Measurements from ENCODE around the gene GLOD5. TPM values are rescaled to one million over a fixed set of nuclear protein-coding genes. Genes with fewer than 3 reads are reported as not detected.

GLOD5 gene
- total and polyA plus RNA-seq, 9 of the 15 experiments (the other 6 are each of a cell fraction or from before 2014, with no cell fraction given) = 0.27 to 4.4 (median 2.2) TPM

DNA sequence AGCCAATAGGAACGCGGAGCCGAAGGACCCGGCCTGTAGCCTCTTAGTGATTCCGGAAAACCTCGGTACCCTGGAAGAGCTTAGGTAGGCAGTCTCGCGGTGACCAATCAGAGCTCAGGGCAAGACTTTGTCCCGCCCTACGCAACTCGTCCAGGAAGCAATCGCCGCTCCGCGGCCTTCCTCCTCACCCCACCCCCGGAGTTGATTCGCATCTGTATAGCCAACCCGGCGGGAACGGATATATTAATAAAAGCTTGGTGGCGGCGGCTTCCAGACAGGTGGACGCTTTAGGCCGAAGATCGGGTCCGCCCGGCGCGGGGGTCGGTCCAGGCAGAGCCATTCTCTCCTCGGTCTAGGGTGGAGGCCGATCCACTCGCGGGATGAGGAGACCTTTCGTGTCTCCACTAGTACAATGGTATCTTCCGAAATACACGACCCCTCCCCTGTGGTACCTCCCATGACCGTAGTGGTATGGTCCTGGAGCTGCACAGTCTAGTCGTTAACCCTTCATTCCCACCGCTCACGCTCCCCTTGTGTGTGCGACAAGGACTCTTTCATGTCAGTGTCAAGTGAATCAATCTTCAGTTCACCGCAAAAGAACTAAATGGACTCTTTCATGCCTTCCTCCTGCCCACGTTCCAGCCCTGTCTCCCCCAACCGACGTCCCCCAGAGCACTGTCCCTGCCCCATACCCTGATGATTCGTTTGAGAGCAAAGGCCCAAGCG is 24.2 kb upstream of the GLOD5 start (continued):
- TF ChIP-seq, protein P1, sequence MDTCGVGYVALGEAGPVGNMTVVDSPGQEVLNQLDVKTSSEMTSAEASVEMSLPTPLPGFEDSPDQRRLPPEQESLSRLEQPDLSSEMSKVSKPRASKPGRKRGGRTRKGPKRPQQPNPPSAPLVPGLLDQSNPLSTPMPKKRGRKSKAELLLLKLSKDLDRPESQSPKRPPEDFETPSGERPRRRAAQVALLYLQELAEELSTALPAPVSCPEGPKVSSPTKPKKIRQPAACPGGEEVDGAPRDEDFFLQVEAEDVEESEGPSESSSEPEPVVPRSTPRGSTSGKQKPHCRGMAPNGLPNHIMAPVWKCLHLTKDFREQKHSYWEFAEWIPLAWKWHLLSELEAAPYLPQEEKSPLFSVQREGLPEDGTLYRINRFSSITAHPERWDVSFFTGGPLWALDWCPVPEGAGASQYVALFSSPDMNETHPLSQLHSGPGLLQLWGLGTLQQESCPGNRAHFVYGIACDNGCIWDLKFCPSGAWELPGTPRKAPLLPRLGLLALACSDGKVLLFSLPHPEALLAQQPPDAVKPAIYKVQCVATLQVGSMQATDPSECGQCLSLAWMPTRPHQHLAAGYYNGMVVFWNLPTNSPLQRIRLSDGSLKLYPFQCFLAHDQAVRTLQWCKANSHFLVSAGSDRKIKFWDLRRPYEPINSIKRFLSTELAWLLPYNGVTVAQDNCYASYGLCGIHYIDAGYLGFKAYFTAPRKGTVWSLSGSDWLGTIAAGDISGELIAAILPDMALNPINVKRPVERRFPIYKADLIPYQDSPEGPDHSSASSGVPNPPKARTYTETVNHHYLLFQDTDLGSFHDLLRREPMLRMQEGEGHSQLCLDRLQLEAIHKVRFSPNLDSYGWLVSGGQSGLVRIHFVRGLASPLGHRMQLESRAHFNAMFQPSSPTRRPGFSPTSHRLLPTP (IDR thresholded peaks at IDR 0.05; ENCODE audit: borderline replicate concordance, extremely low read depth, insufficient read length) = no peak
- TF ChIP-seq, protein P2, sequence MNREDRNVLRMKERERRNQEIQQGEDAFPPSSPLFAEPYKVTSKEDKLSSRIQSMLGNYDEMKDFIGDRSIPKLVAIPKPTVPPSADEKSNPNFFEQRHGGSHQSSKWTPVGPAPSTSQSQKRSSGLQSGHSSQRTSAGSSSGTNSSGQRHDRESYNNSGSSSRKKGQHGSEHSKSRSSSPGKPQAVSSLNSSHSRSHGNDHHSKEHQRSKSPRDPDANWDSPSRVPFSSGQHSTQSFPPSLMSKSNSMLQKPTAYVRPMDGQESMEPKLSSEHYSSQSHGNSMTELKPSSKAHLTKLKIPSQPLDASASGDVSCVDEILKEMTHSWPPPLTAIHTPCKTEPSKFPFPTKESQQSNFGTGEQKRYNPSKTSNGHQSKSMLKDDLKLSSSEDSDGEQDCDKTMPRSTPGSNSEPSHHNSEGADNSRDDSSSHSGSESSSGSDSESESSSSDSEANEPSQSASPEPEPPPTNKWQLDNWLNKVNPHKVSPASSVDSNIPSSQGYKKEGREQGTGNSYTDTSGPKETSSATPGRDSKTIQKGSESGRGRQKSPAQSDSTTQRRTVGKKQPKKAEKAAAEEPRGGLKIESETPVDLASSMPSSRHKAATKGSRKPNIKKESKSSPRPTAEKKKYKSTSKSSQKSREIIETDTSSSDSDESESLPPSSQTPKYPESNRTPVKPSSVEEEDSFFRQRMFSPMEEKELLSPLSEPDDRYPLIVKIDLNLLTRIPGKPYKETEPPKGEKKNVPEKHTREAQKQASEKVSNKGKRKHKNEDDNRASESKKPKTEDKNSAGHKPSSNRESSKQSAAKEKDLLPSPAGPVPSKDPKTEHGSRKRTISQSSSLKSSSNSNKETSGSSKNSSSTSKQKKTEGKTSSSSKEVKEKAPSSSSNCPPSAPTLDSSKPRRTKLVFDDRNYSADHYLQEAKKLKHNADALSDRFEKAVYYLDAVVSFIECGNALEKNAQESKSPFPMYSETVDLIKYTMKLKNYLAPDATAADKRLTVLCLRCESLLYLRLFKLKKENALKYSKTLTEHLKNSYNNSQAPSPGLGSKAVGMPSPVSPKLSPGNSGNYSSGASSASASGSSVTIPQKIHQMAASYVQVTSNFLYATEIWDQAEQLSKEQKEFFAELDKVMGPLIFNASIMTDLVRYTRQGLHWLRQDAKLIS (CRISPR knock-in tag; IDR thresholded peaks at IDR 0.05) = 0 out of 2 replicates have a peak, but pooled peaks have one; percentile 39
- TF ChIP-seq, protein P3, sequence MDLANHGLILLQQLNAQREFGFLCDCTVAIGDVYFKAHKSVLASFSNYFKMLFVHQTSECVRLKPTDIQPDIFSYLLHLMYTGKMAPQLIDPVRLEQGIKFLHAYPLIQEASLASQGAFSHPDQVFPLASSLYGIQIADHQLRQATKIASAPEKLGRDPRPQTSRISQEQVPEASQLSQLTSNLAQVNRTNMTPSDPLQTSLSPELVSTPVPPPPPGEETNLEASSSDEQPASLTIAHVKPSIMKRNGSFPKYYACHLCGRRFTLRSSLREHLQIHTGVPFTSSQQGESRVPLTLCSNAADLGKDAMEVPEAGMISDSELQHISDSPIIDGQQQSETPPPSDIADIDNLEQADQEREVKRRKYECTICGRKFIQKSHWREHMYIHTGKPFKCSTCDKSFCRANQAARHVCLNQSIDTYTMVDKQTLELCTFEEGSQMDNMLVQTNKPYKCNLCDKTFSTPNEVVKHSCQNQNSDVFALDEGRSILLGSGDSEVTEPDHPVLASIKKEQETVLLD (IDR thresholded peaks at IDR 0.05) = peak; percentile 32; the same call in 1 of the 2 replicates
- TF ChIP-seq KLF16 (IDR thresholded peaks at IDR 0.05) = no peak
- peak; percentile 18 for TF ChIP-seq NEUROD1 (IDR thresholded peaks at IDR 0.05; ENCODE audit: borderline replicate concordance, low read depth, low read length, partially characterized antibody)
- no peak for TF ChIP-seq CCAR2 (IDR thresholded peaks at IDR 0.05; ENCODE audit: low read depth, low read length)
- TF ChIP-seq SMARCA5 (IDR thresholded peaks at IDR 0.05) = no peak
- peak; percentile 83 for TF ChIP-seq EP400 (IDR thresholded peaks at IDR 0.05)
- peak; percentile 10; the same call in 1 of the 2 replicates for TF ChIP-seq SIN3B (IDR thresholded peaks at IDR 0.05; ENCODE audit: low read depth)
- TF ChIP-seq, protein P4, sequence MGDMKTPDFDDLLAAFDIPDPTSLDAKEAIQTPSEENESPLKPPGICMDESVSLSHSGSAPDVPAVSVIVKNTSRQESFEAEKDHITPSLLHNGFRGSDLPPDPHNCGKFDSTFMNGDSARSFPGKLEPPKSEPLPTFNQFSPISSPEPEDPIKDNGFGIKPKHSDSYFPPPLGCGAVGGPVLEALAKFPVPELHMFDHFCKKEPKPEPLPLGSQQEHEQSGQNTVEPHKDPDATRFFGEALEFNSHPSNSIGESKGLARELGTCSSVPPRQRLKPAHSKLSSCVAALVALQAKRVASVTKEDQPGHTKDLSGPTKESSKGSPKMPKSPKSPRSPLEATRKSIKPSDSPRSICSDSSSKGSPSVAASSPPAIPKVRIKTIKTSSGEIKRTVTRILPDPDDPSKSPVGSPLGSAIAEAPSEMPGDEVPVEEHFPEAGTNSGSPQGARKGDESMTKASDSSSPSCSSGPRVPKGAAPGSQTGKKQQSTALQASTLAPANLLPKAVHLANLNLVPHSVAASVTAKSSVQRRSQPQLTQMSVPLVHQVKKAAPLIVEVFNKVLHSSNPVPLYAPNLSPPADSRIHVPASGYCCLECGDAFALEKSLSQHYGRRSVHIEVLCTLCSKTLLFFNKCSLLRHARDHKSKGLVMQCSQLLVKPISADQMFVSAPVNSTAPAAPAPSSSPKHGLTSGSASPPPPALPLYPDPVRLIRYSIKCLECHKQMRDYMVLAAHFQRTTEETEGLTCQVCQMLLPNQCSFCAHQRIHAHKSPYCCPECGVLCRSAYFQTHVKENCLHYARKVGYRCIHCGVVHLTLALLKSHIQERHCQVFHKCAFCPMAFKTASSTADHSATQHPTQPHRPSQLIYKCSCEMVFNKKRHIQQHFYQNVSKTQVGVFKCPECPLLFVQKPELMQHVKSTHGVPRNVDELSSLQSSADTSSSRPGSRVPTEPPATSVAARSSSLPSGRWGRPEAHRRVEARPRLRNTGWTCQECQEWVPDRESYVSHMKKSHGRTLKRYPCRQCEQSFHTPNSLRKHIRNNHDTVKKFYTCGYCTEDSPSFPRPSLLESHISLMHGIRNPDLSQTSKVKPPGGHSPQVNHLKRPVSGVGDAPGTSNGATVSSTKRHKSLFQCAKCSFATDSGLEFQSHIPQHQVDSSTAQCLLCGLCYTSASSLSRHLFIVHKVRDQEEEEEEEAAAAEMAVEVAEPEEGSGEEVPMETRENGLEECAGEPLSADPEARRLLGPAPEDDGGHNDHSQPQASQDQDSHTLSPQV (IDR thresholded peaks at IDR 0.05) = peak; percentile 53; the same call in 1 of the 2 replicates
- peak; percentile 39 for TF ChIP-seq ARID1B (IDR thresholded peaks at IDR 0.05)
- TF ChIP-seq ZEB2 (IDR thresholded peaks at IDR 0.05) = peak; percentile 55; the same call in 1 of the 2 replicates
- TF ChIP-seq, protein P5, sequence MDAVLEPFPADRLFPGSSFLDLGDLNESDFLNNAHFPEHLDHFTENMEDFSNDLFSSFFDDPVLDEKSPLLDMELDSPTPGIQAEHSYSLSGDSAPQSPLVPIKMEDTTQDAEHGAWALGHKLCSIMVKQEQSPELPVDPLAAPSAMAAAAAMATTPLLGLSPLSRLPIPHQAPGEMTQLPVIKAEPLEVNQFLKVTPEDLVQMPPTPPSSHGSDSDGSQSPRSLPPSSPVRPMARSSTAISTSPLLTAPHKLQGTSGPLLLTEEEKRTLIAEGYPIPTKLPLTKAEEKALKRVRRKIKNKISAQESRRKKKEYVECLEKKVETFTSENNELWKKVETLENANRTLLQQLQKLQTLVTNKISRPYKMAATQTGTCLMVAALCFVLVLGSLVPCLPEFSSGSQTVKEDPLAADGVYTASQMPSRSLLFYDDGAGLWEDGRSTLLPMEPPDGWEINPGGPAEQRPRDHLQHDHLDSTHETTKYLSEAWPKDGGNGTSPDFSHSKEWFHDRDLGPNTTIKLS (IDR thresholded peaks at IDR 0.05; ENCODE audit: borderline replicate concordance, low read depth) = peak; percentile 40; the same call in 1 of the 2 replicates
